Keratinocyte (primary cell): ENCODE data around the gene TNFAIP8L2. TPM values are rescaled to one million over a fixed set of nuclear protein-coding genes. Genes with fewer than 3 reads are reported as not detected.
"Not testable (repeated sequence)": the region's sequence is repeated elsewhere in the genome, so short reads cannot be mapped to it uniquely, and the experiment has no call there.

Experiments used
- DNase-seq: peaks from one replicate; pipeline ENCODE4 v3.0.0-alpha.2; 2011; ENCODE audit warnings: low read depth, missing footprints, low spot score
- FAIRE-seq: peaks from 2 replicates; lab custom pipeline; 2011; peaks lifted over from hg19 to GRCh38; lab: Jason Lieb, UNC
- H2AFZ ChIP-seq: 2 replicates; pipeline ENCODE4 v1.6.0; 2012; ENCODE audit warnings: low read length, control low read depth, inconsistent platforms; ENCODE audit not compliant: control insufficient read depth
- H3K27ac ChIP-seq: 2 replicates; pipeline ENCODE4 v1.5.1; 2011; ENCODE audit warnings: low read length; ENCODE audit not compliant: control insufficient read depth, insufficient read depth
- H3K27me3 ChIP-seq: 3 replicates; pipeline ENCODE4 v1.6.0; 2011; ENCODE audit warnings: low read length; ENCODE audit not compliant: control insufficient read depth, insufficient read depth; ENCODE audit errors: extremely low read depth
- H3K36me3 ChIP-seq, 2 experiments: 2 replicates in 1 of 2; 3 replicates in 1 of 2; pipeline ENCODE4 v1.5.1; 2011; ENCODE audit warnings: low read length in 2 of 2, mild to moderate bottlenecking in 1 of 2; ENCODE audit not compliant: control insufficient read depth in 2 of 2, insufficient read depth in 2 of 2; ENCODE audit errors: extremely low read depth in 1 of 2
- H3K4me1 ChIP-seq: 3 replicates; pipeline ENCODE4 v1.5.1; 2011; ENCODE audit warnings: low read length; ENCODE audit not compliant: control insufficient read depth, insufficient read depth; ENCODE audit errors: extremely low read depth
- H3K4me2 ChIP-seq: 3 replicates; pipeline ENCODE4 v1.6.0; 2011; ENCODE audit warnings: low read depth, low read length; ENCODE audit not compliant: control insufficient read depth, insufficient read depth; ENCODE audit errors: extremely low read depth
- H3K4me3 ChIP-seq, 3 experiments: fragments of 200-600 bp in 1 of 3; sonication (generic) in 1 of 3; 2 replicates in 2 of 3; 3 replicates in 1 of 3; pipeline ENCODE4 v1.5.1; 2011 to 2016; ENCODE audit warnings: low read length in 3 of 3, mild to moderate bottlenecking in 3 of 3, control low read depth in 2 of 3, inconsistent platforms in 1 of 3, low read depth in 1 of 3, mixed read lengths in 1 of 3, mixed run types in 1 of 3, moderate library complexity in 1 of 3; ENCODE audit not compliant: control insufficient read depth in 2 of 3, insufficient read depth in 2 of 3; ENCODE audit errors: extremely low read depth in 1 of 3
- H3K79me2 ChIP-seq: 2 replicates; pipeline ENCODE4 v1.6.0; 2012; ENCODE audit warnings: low read length; ENCODE audit not compliant: control insufficient read depth, insufficient read depth
- H3K9ac ChIP-seq: 3 replicates; pipeline ENCODE4 v1.6.0; 2011; ENCODE audit warnings: low read length; ENCODE audit not compliant: control insufficient read depth, insufficient read depth; ENCODE audit errors: extremely low read depth
- H3K9me1 ChIP-seq: 3 replicates; pipeline ENCODE4 v1.6.0; 2011; ENCODE audit warnings: low read length; ENCODE audit not compliant: control insufficient read depth, insufficient read depth; ENCODE audit errors: extremely low read depth
- H3K9me3 ChIP-seq: 2 replicates; pipeline ENCODE4 v1.5.1; 2012; ENCODE audit warnings: low read depth, low read length; ENCODE audit not compliant: control insufficient read depth
- H4K20me1 ChIP-seq: 3 replicates; pipeline ENCODE4 v1.6.0; 2011; ENCODE audit warnings: low read length; ENCODE audit not compliant: control insufficient read depth, insufficient read depth; ENCODE audit errors: extremely low read depth
- CTCF ChIP-seq, 3 experiments: IDR thresholded peaks in 1 of 3; conservative IDR thresholded peaks in 1 of 3; optimal IDR thresholded peaks in 1 of 3; 2 replicates in 2 of 3; 3 replicates in 1 of 3; pipeline versions ENCODE3 to v1.5.1; 2011; ENCODE audit warnings: low read length in 3 of 3, mild to moderate bottlenecking in 3 of 3, moderate library complexity in 2 of 3, control low read depth in 1 of 3, inconsistent platforms in 1 of 3; ENCODE audit not compliant: insufficient read depth in 2 of 3; ENCODE audit errors: extremely low read depth in 1 of 3
- EZH2 ChIP-seq: IDR thresholded peaks from one replicate; pipeline ENCODE4 v1.6.1; 2012; ENCODE audit warnings: inconsistent platforms, mild to moderate bottlenecking, low read length, moderate library complexity
- dilution Hi-C: fragments of 300-500 bp; cut with MboI; formaldehyde crosslinking; loops from one replicate; pipeline ENCODE4 v1.7.0; 2020; ENCODE audit warnings: low sequenced_read_pairs; ENCODE audit not compliant: extremely low pct_ligation_motif_present
- polyA plus RNA-seq, 5 experiments: library from polyadenylated mRNA; depleted of rRNA in 3 of 5; stranded (reverse) in 3 of 5; stranded (forward) in 1 of 5; unstranded in 1 of 5; fragments of >200 nt; gene quantifications; 1 replicate in 1 of 5; 2 replicates in 3 of 5; 3 replicates in 1 of 5; pipeline versions ENCODE4 v1.2.1 to v1.2.3, GENCODE V29; 2011 to 2012; ENCODE audit warnings: missing spikeins in 2 of 5, low read depth in 1 of 5, low replicate concordance in 1 of 5

Gene TNFAIP8L2
- polyA plus RNA-seq, 1 donor (not counting 4 experiments of a cell fraction or from before 2014, with no cell fraction given), result not detected

DNA sequence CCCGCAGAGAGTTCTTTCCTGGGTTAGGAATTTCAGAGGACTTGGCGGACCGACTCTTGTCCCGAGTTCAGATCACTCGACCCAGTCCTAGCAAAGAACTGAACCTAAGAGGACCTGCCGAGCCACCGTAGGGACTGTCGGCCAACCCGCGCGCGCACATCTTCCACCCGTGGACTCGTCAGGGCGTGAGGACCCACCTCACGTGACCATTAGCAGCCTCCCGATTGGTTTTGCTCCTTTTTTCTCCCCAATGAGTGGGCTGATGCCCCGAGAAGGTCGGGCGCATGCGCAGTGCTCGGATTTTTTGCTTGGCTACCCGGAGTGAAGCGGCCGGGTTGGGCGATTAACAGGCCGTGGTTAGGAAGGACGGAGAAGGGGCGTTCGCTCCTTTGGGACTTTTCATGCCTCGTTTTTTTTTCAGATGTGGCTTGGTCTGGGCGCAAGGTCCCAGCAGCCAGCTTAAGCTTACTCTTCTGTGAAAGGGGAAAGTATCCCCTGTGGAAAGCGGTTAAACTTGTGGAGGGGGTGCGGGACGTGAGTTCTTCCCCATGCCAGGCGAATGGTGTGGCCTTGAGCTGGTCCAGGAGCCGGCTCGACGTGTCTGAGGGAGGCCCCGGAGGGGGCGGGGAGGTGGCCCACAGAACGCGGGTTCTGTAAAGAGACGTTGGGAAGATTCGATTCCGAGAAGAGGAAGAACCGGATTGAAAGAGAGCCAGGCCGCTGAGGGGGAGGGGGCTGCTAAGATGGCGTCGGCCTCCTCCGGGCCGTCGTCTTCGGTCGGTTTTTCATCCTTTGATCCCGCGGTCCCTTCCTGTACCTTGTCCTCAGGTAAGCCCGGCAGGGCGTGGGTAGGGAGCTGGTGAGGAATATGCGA, 42.0 kb downstream of the TNFAIP8L2 start, which contains the start of gene PIP5K1A:
TSS of gene PIP5K1A (plus strand) at position 299 of the 874 bp plus-strand sequence. CDS start at position 744, 445 bp downstream.
- TF ChIP-seq CTCF (optimal IDR thresholded peaks at IDR 0.05 in 1 of 3, IDR thresholded peaks at IDR 0.05 in 1 of 3, conservative IDR thresholded peaks at IDR 0.05 in 1 of 3; ENCODE audit: extremely low read depth in 1 of 3, insufficient read depth in 2 of 3, low read length in 3 of 3) (no peak), EZH2 (no peak)
- Histone ChIP-seq H3K27ac (peak within 1 kb of the TSS; percentile 95), H3K9me1 (peaks cover 3% of the 10 kb centered on the region), H3K9me3 (no peaks in the 10 kb centered on the region), H3K9ac (peak within 1 kb of the TSS; percentile 97), H3K36me3 (peaks cover 5 to 11% of the 10 kb centered on the region in 2 experiments), H3K4me1 (peaks cover 40% of the 10 kb centered on the region), H3K79me2 (peaks cover 46% of the 10 kb centered on the region), H3K4me2 (peak within 1 kb of the TSS; percentile 94), H4K20me1 (peaks cover 11% of the 10 kb centered on the region), H3K27me3 (no peaks in the 10 kb centered on the region), H3K4me3 (peak within 1 kb of the TSS; percentile 95 to 100 (median 99)), H2AFZ (peak within 1 kb of the TSS; percentile 68)
- dilution Hi-C loops, result no loop called here
- FAIRE-seq (peak; percentile 53), DNase-seq (peak; percentile 93)

- H3K9me3 ChIP-seq, result no peaks in the 10 kb centered on the region
- peaks cover 5 to 15% of the 10 kb centered on the region in 2 experiments for H3K36me3 ChIP-seq
- peaks cover 3% of the 10 kb centered on the region for H3K9me1 ChIP-seq
- peaks cover 31% of the 10 kb centered on the region for H3K4me1 ChIP-seq
- H2AFZ ChIP-seq, result no peak overlapping the region
- H4K20me1 ChIP-seq, result peaks cover 11% of the 10 kb centered on the region
- peak overlapping the region; percentile 97 for H3K9ac ChIP-seq
- DNase-seq (no peak), FAIRE-seq (no peak)
- H3K4me3 ChIP-seq, result peak overlapping the region; percentile 95 to 100 (median 99)
- no peaks in the 10 kb centered on the region for H3K27me3 ChIP-seq
- peaks cover 61% of the 10 kb centered on the region for H3K79me2 ChIP-seq
- peak overlapping the region; percentile 95 for H3K27ac ChIP-seq
- TF ChIP-seq CTCF (optimal IDR thresholded peaks at IDR 0.05 in 1 of 3, IDR thresholded peaks at IDR 0.05 in 1 of 3, conservative IDR thresholded peaks at IDR 0.05 in 1 of 3; ENCODE audit: extremely low read depth in 1 of 3, insufficient read depth in 2 of 3, low read length in 3 of 3), result no peak
- TF ChIP-seq EZH2, result no peak
- dilution Hi-C loops, result no loop called here
- peak overlapping the region; percentile 94 for H3K4me2 ChIP-seq
Measured at GRCh38 chr1:151199873-151200581, 43.6 kb downstream of the TNFAIP8L2 start.

GRCh38 chr1:151205381-151205965, 49.0 kb downstream of the TNFAIP8L2 start:
- H3K27me3 ChIP-seq, H3K9me1 ChIP-seq, FAIRE-seq, H2AFZ ChIP-seq, H3K4me2 ChIP-seq, H3K9ac ChIP-seq, H3K4me3 ChIP-seq, DNase-seq, dilution Hi-C loops, H3K27ac ChIP-seq, H3K9me3 ChIP-seq: not testable (repeated sequence)
- H3K4me1 ChIP-seq, result peaks cover 15% of the 10 kb centered on the region
- peaks cover 21% of the 10 kb centered on the region for H4K20me1 ChIP-seq
- peaks cover 94% of the 10 kb centered on the region for H3K79me2 ChIP-seq
- H3K36me3 ChIP-seq, result peaks cover 21 to 22% of the 10 kb centered on the region in 2 experiments
